HCT116 (cell line): Measurements from ENCODE around the gene EMC1. TPM values are rescaled to one million over a fixed set of nuclear protein-coding genes. Genes with fewer than 3 reads are reported as not detected.

Experiments
- ATAC-seq: fragments of 200-7000 bp; cut with Tn5 transposase; 2 replicates; pipeline ENCODE4 v1.9.1; 2020; ENCODE audit warnings: mild to moderate bottlenecking, moderate library complexity
- BruUV-seq: library from RNA; stranded (reverse); fragments of 400-500 nt; replicated peaks from 2 replicates; lab custom pipeline; 2021; lab: Mats Ljungman, UMichigan
- CTCF ChIA-PET: fragments of 300-600 bp; sonication (Branson Sonifier 250); formaldehyde crosslinking; loops from one replicate; lab custom pipeline; 2021; ENCODE audit warnings: antibody characterized with exemption; lab: Charles Lee
- POLR2A ChIA-PET: fragments of 300-600, 350-600 bp; sonication (Branson Sonifier 250); formaldehyde crosslinking; loops from one replicate; lab custom pipeline; 2021; ENCODE audit warnings: antibody characterized with exemption; lab: Charles Lee
- RAD21 ChIA-PET, 2 experiments: fragments of 300-600 bp; sonication (Branson Sonifier 250); formaldehyde crosslinking; loops; one replicate each; lab custom pipeline; 2023; ENCODE audit warnings: low total read pairs in 2 of 2; ENCODE audit not compliant: uncharacterized antibody in 2 of 2, unreplicated experiment in 2 of 2, low non-redundant PET in 1 of 2; lab: Charles Lee
- DNase-seq: peaks from one replicate; pipeline ENCODE4 v3.0.0-alpha.2; 2010; ENCODE audit warnings: low read depth, low spot score
- H2AFZ ChIP-seq: fragments of 200-600 bp; shearing (Covaris generic), sonication (generic); 2 replicates; pipeline ENCODE4 v1.6.1; 2017; ENCODE audit warnings: low read depth, mixed run types, mixed read lengths, antibody characterized with exemption, low read length; ENCODE audit not compliant: poor library complexity, severe bottlenecking
- H3K27ac ChIP-seq: 2 replicates; pipeline ENCODE4 v1.5.1; 2012; ENCODE audit warnings: low read depth, low read length
- H3K27me3 ChIP-seq: fragments of 200-600 bp; sonication (generic); 2 replicates; pipeline ENCODE4 v1.6.1; 2016; ENCODE audit warnings: mixed run types, low read length, mixed read lengths; ENCODE audit not compliant: insufficient read depth
- H3K36me3 ChIP-seq, 2 experiments: fragments of 200-500 bp in 1 of 2; fragments of 200-600 bp in 1 of 2; sonication (Bioruptor generic) in 1 of 2; sonication (generic) in 1 of 2; 2 replicates each; pipeline versions ENCODE4 v1.5.1 to v1.6.1; 2014 to 2016; ENCODE audit warnings: low read length in 2 of 2, inconsistent platforms in 1 of 2, mixed read lengths in 1 of 2, mixed run types in 1 of 2; ENCODE audit not compliant: insufficient read depth in 2 of 2, control insufficient read depth in 1 of 2
- H3K4me1 ChIP-seq, 2 experiments: fragments of 200-600 bp in 1 of 2; sonication (generic) in 1 of 2; 2 replicates each; pipeline versions ENCODE4 v1.5.1 to v1.6.1; 2012 to 2017; ENCODE audit warnings: low read length in 2 of 2, inconsistent platforms in 1 of 2, mild to moderate bottlenecking in 1 of 2, mixed read lengths in 1 of 2, mixed run types in 1 of 2, moderate library complexity in 1 of 2; ENCODE audit not compliant: insufficient read depth in 2 of 2, control insufficient read depth in 1 of 2
- H3K4me2 ChIP-seq: fragments of 200-600 bp; sonication (generic); 2 replicates; pipeline ENCODE4 v1.6.1; 2017; ENCODE audit warnings: mixed run types, low read length, mixed read lengths
- H3K4me3 ChIP-seq, 2 experiments: fragments of 200-600 bp in 1 of 2; sonication (generic) in 1 of 2; replicated peaks in 1 of 2; 2 replicates each; pipeline ENCODE4 v1.5.1; 2011 to 2016; ENCODE audit warnings: low read length in 2 of 2, control low read depth in 1 of 2, low read depth in 1 of 2, mild to moderate bottlenecking in 1 of 2, mixed read lengths in 1 of 2, mixed run types in 1 of 2
- H3K79me2 ChIP-seq: fragments of 200-600 bp; sonication (generic); 2 replicates; pipeline ENCODE4 v1.6.1; 2017; ENCODE audit warnings: mild to moderate bottlenecking, mixed run types, low read length, moderate library complexity, mixed read lengths; ENCODE audit not compliant: insufficient read depth
- H3K9ac ChIP-seq: fragments of 200-600 bp; sonication (generic); 2 replicates; pipeline ENCODE4 v1.6.1; 2016; ENCODE audit warnings: low read length, mixed read lengths
- H3K9me2 ChIP-seq: fragments of 200-600 bp; sonication (generic), shearing (Covaris generic); 2 replicates; pipeline ENCODE4 v1.6.1; 2017; ENCODE audit warnings: mixed run types, mild to moderate bottlenecking, moderate library complexity; ENCODE audit not compliant: insufficient read depth
- H3K9me3 ChIP-seq, 2 experiments: fragments of 200-500 bp in 1 of 2; fragments of 200-600 bp in 1 of 2; sonication (Bioruptor generic) in 1 of 2; sonication (generic) in 1 of 2; 2 replicates each; pipeline ENCODE4 v1.6.1; 2014 to 2017; ENCODE audit warnings: low read length in 2 of 2, mixed read lengths in 2 of 2, inconsistent platforms in 1 of 2, low read depth in 1 of 2, mild to moderate bottlenecking in 1 of 2, mixed run types in 1 of 2, moderate library complexity in 1 of 2; ENCODE audit not compliant: control insufficient read depth in 1 of 2, insufficient read depth in 1 of 2
- H4K20me1 ChIP-seq: fragments of 200-600 bp; sonication (generic), shearing (Covaris generic); 2 replicates; pipeline ENCODE4 v1.6.1; 2017; ENCODE audit warnings: mixed run types, mild to moderate bottlenecking, moderate library complexity; ENCODE audit not compliant: insufficient read depth
- CBX3 ChIP-seq: IDR thresholded peaks from 2 replicates; pipeline ENCODE4 v1.6.1; 2012; ENCODE audit warnings: low read depth
- CEBPB ChIP-seq: IDR thresholded peaks from 2 replicates; pipeline ENCODE4 v1.6.1; 2012; ENCODE audit warnings: low read depth
- EGR1 ChIP-seq: IDR thresholded peaks from 2 replicates; pipeline ENCODE4 v1.6.1; 2012; ENCODE audit warnings: low read depth
- EZH2 ChIP-seq: fragments of 200-600 bp; sonication (generic); IDR thresholded peaks from 2 replicates; pipeline ENCODE4 v1.6.1; 2017; ENCODE audit warnings: antibody characterized with exemption, mixed run types
- EZH2phosphoT487 ChIP-seq: fragments of 200-600 bp; IDR thresholded peaks from 2 replicates; pipeline ENCODE4 v1.6.1; 2018; ENCODE audit warnings: antibody characterized with exemption, borderline replicate concordance
- POLR2A ChIP-seq: IDR thresholded peaks from 2 replicates; pipeline ENCODE4 v1.7.0; 2011; ENCODE audit warnings: borderline replicate concordance; ENCODE audit not compliant: insufficient read depth, insufficient read length; ENCODE audit errors: extremely low read depth
- POLR2AphosphoS5 ChIP-seq: IDR thresholded peaks from 2 replicates; pipeline ENCODE4 v1.6.1; 2011; ENCODE audit warnings: mild to moderate bottlenecking, low read depth, low read length, moderate library complexity
- RAD21 ChIP-seq: IDR thresholded peaks from 2 replicates; pipeline ENCODE4 v1.6.1; 2012; ENCODE audit warnings: low read depth, mild to moderate bottlenecking
- SRF ChIP-seq: IDR thresholded peaks from 2 replicates; pipeline ENCODE4 v1.6.1; 2012; ENCODE audit warnings: low read depth
- intact Hi-C: fragments of 100-400 bp; cut with micrococcal nuclease; formaldehyde crosslinking; loops from 2 replicates; pipeline ENCODE4 v1.10.0; 2022
- total RNA-seq: library from RNA; stranded (reverse); gene quantifications from one replicate; pipeline ENCODE4 v1.2.1, GENCODE V29; 2021; ENCODE audit not compliant: unreplicated experiment
- TF ChIP-seq, protein P1 (sequence below), 3 experiments: fragments of 200-600 bp in 1 of 3; sonication (generic) in 1 of 3; IDR thresholded peaks in 2 of 3; conservative IDR thresholded peaks in 1 of 3; 2 replicates each; pipeline ENCODE4 v1.5.1; 2012 to 2017; ENCODE audit warnings: low read depth in 2 of 3, low read length in 2 of 3, antibody characterized with exemption in 1 of 3, borderline replicate concordance in 1 of 3, control low read depth in 1 of 3, mild to moderate bottlenecking in 1 of 3, mixed read lengths in 1 of 3, mixed run types in 1 of 3, moderate library complexity in 1 of 3; ENCODE audit not compliant: insufficient read depth in 1 of 3

EMC1 gene
- total RNA-seq, 1 experiment from 2014 or later: 66.6 TPM

GRCh38 chr1:19166066-19166465, 85.3 kb downstream of the EMC1 start:
- TF ChIP-seq EGR1 (no peak), POLR2A (no peak), POLR2AphosphoS5 (no peak), EZH2 (no peak), EZH2phosphoT487 (no peak), CBX3 (no peak), SRF (no peak), RAD21 (no peak), CEBPB (no peak)
- TF ChIP-seq, protein P1, sequence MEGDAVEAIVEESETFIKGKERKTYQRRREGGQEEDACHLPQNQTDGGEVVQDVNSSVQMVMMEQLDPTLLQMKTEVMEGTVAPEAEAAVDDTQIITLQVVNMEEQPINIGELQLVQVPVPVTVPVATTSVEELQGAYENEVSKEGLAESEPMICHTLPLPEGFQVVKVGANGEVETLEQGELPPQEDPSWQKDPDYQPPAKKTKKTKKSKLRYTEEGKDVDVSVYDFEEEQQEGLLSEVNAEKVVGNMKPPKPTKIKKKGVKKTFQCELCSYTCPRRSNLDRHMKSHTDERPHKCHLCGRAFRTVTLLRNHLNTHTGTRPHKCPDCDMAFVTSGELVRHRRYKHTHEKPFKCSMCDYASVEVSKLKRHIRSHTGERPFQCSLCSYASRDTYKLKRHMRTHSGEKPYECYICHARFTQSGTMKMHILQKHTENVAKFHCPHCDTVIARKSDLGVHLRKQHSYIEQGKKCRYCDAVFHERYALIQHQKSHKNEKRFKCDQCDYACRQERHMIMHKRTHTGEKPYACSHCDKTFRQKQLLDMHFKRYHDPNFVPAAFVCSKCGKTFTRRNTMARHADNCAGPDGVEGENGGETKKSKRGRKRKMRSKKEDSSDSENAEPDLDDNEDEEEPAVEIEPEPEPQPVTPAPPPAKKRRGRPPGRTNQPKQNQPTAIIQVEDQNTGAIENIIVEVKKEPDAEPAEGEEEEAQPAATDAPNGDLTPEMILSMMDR (IDR thresholded peaks at IDR 0.05 in 2 of 3, conservative IDR thresholded peaks at IDR 0.05 in 1 of 3; ENCODE audit: borderline replicate concordance in 1 of 3, insufficient read depth in 1 of 3, low read depth in 2 of 3, low read length in 2 of 3): no peak
- ChIA-PET RAD21 (no interaction called here), POLR2A (interaction anchor here (0.6 to 1.1 kb wide), 2 partner anchors 9 to 32 kb away, joined by 3 to 4 read pairs; no protein-coding TSS in a partner anchor), CTCF (interaction anchor here (0.7 kb wide), 2 partner anchors 14 to 496 kb away, joined by 3 read pairs; no protein-coding TSS in a partner anchor)
- Histone ChIP-seq H3K4me1 (no peaks in the 10 kb centered on the region), H3K9me2 (no peaks in the 10 kb centered on the region), H2AFZ (no peak overlapping the region), H3K4me2 (no peak overlapping the region), H4K20me1 (no peaks in the 10 kb centered on the region), H3K9me3 (no peaks in the 10 kb centered on the region), H3K9ac (no peak overlapping the region), H3K27ac (no peak overlapping the region), H3K27me3 (no peaks in the 10 kb centered on the region), H3K36me3 (peaks cover 86 to 97% of the 10 kb centered on the region in 2 experiments), H3K79me2 (0 out of 2 replicates have a peak, but pooled peaks cover 4% of the 10 kb centered on the region), H3K4me3 (no peak overlapping the region)
- ATAC-seq: no peak
- intact Hi-C loops: no loop called here
- BruUV-seq: no TSS peak
- DNase-seq: no peak

Other genes starting within 250 kb of the EMC1 start
- gene UBR4, start 41.3 kb downstream of the EMC1 start, total RNA-seq: 107 TPM
- 79.3 TPM for gene MRTO4, start 281 bp upstream of the EMC1 start, total RNA-seq
- 1.7 TPM for gene AKR7A3, start 37.2 kb upstream of the EMC1 start, total RNA-seq
- gene AKR7A2, start 60.6 kb upstream of the EMC1 start, total RNA-seq: 90.8 TPM
- 11.1 TPM for gene SLC66A1, start 60.8 kb upstream of the EMC1 start, total RNA-seq
- gene CAPZB, start 234.0 kb upstream of the EMC1 start, total RNA-seq: 203 TPM